ENCODE results near the gene PBX1. TPM values are rescaled to one million over a fixed set of nuclear protein-coding genes. Genes with fewer than 3 reads are reported as not detected.

PBX1 gene
- total and polyA plus RNA-seq, 4 donors: 2.2 to 17.3 (median 5.1) TPM

- TF ChIP-seq REST (IDR thresholded peaks at IDR 0.05): no peak
Observed at GRCh38 chr1:164519426-164519825, 39.6 kb upstream of the PBX1 start (continued).

GRCh38 chr1:164524810-164525209 lies 34.2 kb upstream of the PBX1 start:
- H3K4me1 ChIP-seq (ENCODE audit: control insufficient read depth in 4 of 4, insufficient read depth in 4 of 4, low read length in 3 of 4): no peaks in the 10 kb centered on the region
- no peak overlapping the region for H3K27ac ChIP-seq (ENCODE audit: low read depth in 1 of 2, low read length in 2 of 2)
- H3K9me3 ChIP-seq (ENCODE audit: control insufficient read depth in 4 of 4, low read length in 3 of 4): peaks cover 0 to 17% (median 3%) of the 10 kb centered on the region in 4 donors
- no peaks in the 10 kb centered on the region for H3K36me3 ChIP-seq (ENCODE audit: control insufficient read depth in 4 of 4, insufficient read depth in 3 of 4, low read depth in 1 of 4, low read length in 3 of 4)
- TF ChIP-seq HNF4A (conservative IDR thresholded peaks at IDR 0.05) (no peak), SP1 (IDR thresholded peaks at IDR 0.05) (no peak), YY1 (IDR thresholded peaks at IDR 0.05) (no peak), ATF3 (IDR thresholded peaks at IDR 0.05) (no peak), JUND (IDR thresholded peaks at IDR 0.05) (no peak), RAD21 (IDR thresholded peaks at IDR 0.05) (no peak), FOXA2 (IDR thresholded peaks at IDR 0.05) (no peak), HNF4G (IDR thresholded peaks at IDR 0.05) (no peak)
- DNase-seq (ENCODE audit: low spot score): no peak
- WGBS: 67% methylated on average over 2 of the region's 2 CpGs
- H3K4me3 ChIP-seq (ENCODE audit: low read depth in 1 of 3, low read length in 3 of 3): no peak overlapping the region
- no peaks in the 10 kb centered on the region for H3K27me3 ChIP-seq (ENCODE audit: control insufficient read depth in 4 of 4, insufficient read depth in 4 of 4, low read length in 3 of 4)
- no peak overlapping the region for H3K9ac ChIP-seq (ENCODE audit: low read depth in 1 of 2, low read length in 2 of 2)

DNA sequence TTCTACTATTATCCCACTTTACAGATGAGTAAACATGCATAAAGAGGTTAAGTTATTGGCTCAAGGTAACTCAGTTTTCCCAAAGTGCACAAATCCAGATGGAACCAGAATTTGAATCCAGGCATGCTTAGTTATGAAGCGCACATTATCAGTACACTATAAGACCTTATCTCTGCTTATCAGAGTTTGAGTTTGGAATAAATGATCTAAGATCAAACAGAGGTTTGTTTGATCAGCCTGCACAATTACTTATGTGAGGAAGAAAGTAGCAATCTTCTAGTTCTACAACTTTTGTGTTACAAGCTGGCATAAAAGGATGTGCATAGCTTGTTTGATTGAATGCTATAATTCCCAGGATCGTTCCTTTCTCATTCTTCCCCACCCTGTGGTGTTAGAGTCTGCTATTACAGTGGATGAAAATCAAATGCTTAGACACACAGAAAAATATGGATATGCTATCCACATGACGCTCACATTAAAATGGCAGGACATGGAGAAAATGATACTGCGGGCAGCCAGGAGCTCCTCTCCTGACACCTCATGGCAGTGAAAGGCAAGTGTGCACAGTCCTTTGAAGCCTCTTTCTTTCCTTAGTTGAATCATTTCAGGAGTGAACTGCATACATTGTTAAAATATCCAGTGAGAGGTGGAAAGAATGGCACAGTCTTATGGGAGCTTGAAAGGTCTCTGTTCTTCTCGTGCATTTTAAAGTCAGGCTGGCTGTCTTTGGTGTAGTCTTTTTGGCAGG lies 23.9 kb upstream of the PBX1 start:
- Histone ChIP-seq H3K9ac (ENCODE audit: low read depth in 1 of 2, low read length in 2 of 2) (no peak overlapping the region), H3K36me3 (ENCODE audit: control insufficient read depth in 4 of 4, insufficient read depth in 3 of 4, low read depth in 1 of 4, low read length in 3 of 4) (no peaks in the 10 kb centered on the region), H3K9me3 (ENCODE audit: control insufficient read depth in 4 of 4, low read length in 3 of 4) (peaks cover 0 to 1% (median 0%) of the 10 kb centered on the region in 4 donors), H3K27ac (ENCODE audit: low read depth in 1 of 2, low read length in 2 of 2) (no peak overlapping the region), H3K27me3 (ENCODE audit: control insufficient read depth in 4 of 4, insufficient read depth in 4 of 4, low read length in 3 of 4) (no peaks in the 10 kb centered on the region), H3K4me1 (ENCODE audit: control insufficient read depth in 4 of 4, insufficient read depth in 4 of 4, low read length in 3 of 4) (no peaks in the 10 kb centered on the region), H3K4me3 (ENCODE audit: low read depth in 1 of 3, low read length in 3 of 3) (no peak overlapping the region)
- 86% methylated on average over 5 of the region's 5 CpGs for WGBS
- TF ChIP-seq JUND (IDR thresholded peaks at IDR 0.05): no peak
- no peak for TF ChIP-seq YY1 (IDR thresholded peaks at IDR 0.05)
- TF ChIP-seq NR2F2 (IDR thresholded peaks at IDR 0.05): no peak
- no peak for TF ChIP-seq HNF4G (IDR thresholded peaks at IDR 0.05)
- TF ChIP-seq EGR1 (IDR thresholded peaks at IDR 0.05; ENCODE audit: low read depth in 2 of 2): no peak
- TF ChIP-seq HNF4A (conservative IDR thresholded peaks at IDR 0.05): no peak
- no peak for TF ChIP-seq FOXA1 (IDR thresholded peaks at IDR 0.05)
- TF ChIP-seq CTCF (IDR thresholded peaks at IDR 0.05; ENCODE audit: low read depth, low read length, missing input control): no peak
- no peak for TF ChIP-seq FOXA2 (IDR thresholded peaks at IDR 0.05)
- no peak for TF ChIP-seq RXRA (IDR thresholded peaks at IDR 0.05)
- no peak for TF ChIP-seq RAD21 (IDR thresholded peaks at IDR 0.05)
- no peak for TF ChIP-seq ZBTB33 (IDR thresholded peaks at IDR 0.05)
- TF ChIP-seq REST (IDR thresholded peaks at IDR 0.05): no peak
- no peak for TF ChIP-seq GABPA (IDR thresholded peaks at IDR 0.05 in 1 of 2, conservative IDR thresholded peaks at IDR 0.05 in 1 of 2)
- no peak for TF ChIP-seq ATF3 (IDR thresholded peaks at IDR 0.05)
- TF ChIP-seq, protein P1, sequence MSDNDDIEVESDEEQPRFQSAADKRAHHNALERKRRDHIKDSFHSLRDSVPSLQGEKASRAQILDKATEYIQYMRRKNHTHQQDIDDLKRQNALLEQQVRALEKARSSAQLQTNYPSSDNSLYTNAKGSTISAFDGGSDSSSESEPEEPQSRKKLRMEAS (IDR thresholded peaks at IDR 0.05): no peak
- no peak for DNase-seq (ENCODE audit: low spot score)
